Smooth muscle cell (in vitro differentiated cells): Measurements from ENCODE around the gene SCT. TPM values are rescaled to one million over a fixed set of nuclear protein-coding genes. Genes with fewer than 3 reads are reported as not detected.
"Not testable (repeated sequence)": the region's sequence is repeated elsewhere in the genome, so short reads cannot be mapped to it uniquely, and the experiment has no call there.

Experiments
- DNase-seq: peaks from one replicate; lab custom pipeline; 2025; ENCODE audit not compliant: unreplicated experiment; lab: John Stamatoyannopoulos, UW
- H2AFZ ChIP-seq: fragments of 200-600 bp; sonication (generic); 2 replicates; pipeline ENCODE4 v1.6.0; 2016; ENCODE audit warnings: antibody characterized with exemption, low read depth, mild to moderate bottlenecking
- H3F3A ChIP-seq: fragments of 200-600 bp; sonication (generic); 2 replicates; pipeline ENCODE4 v1.6.0; 2017; ENCODE audit warnings: antibody characterized with exemption, low read depth
- H3K27ac ChIP-seq: fragments of 200-600 bp; sonication (generic); 2 replicates; pipeline ENCODE4 v1.5.1; 2016; ENCODE audit warnings: low read depth, mild to moderate bottlenecking
- H3K27me3 ChIP-seq: fragments of 200-600 bp; sonication (generic); 2 replicates; pipeline ENCODE4 v1.6.1; 2016; ENCODE audit warnings: low read depth, mild to moderate bottlenecking
- H3K36me3 ChIP-seq: fragments of 200-600 bp; sonication (generic); 2 replicates; pipeline ENCODE4 v1.5.1; 2016; ENCODE audit warnings: low read depth
- H3K4me1 ChIP-seq: fragments of 200-600 bp; sonication (generic); 2 replicates; pipeline ENCODE4 v1.5.1; 2016; ENCODE audit warnings: low read depth
- H3K4me2 ChIP-seq: fragments of 200-600 bp; sonication (generic); 2 replicates; pipeline ENCODE4 v1.6.0; 2016; ENCODE audit warnings: mild to moderate bottlenecking
- H3K4me3 ChIP-seq: fragments of 200-600 bp; sonication (generic); 2 replicates; pipeline ENCODE4 v1.5.1; 2016; ENCODE audit warnings: mild to moderate bottlenecking
- H3K79me2 ChIP-seq: fragments of 200-600 bp; sonication (generic); 2 replicates; pipeline ENCODE4 v1.6.0; 2016; ENCODE audit warnings: low read depth, mild to moderate bottlenecking
- H3K9ac ChIP-seq: fragments of 200-600 bp; sonication (generic); 2 replicates; pipeline ENCODE4 v1.6.0; 2016; ENCODE audit warnings: low read depth
- H3K9me3 ChIP-seq: fragments of 200-600 bp; sonication (generic); replicated peaks from 2 replicates; pipeline ENCODE4 v1.5.1; 2016; ENCODE audit warnings: low read depth
- H4K20me1 ChIP-seq: fragments of 200-600 bp; sonication (generic); 2 replicates; pipeline ENCODE4 v1.6.0; 2016; ENCODE audit warnings: low read depth
- WGBS: methylation state at CpG from one replicate; pipeline ENCODE4 v1.1.7; 2016; ENCODE audit warnings: low lambda C conversion rate; 5-methylcytosine and 5-hydroxymethylcytosine counted together
- polyA plus RNA-seq: library from polyadenylated mRNA; unstranded; fragments of >200 nt; fragmentation: Nextera tagmentation; extraction: Ambion mirVana; gene quantifications from 2 replicates; pipeline ENCODE4 v1.2.1, GENCODE V29; 2016
- total RNA-seq: library from RNA; depleted of rRNA; stranded (reverse); fragments of >200 nt; gene quantifications from 2 replicates; pipeline ENCODE4 v1.2.3, GENCODE V29; 2014
- TF ChIP-seq, protein P1 (sequence below): fragments of 200-600 bp; sonication (generic); IDR thresholded peaks from 2 replicates; pipeline ENCODE4 v1.5.1; 2017; ENCODE audit warnings: borderline replicate concordance, mild to moderate bottlenecking, antibody characterized with exemption; ENCODE audit not compliant: insufficient read depth, poor library complexity, severe bottlenecking

The SCT gene
- total and polyA plus RNA-seq, 2 experiments from 2014 or later, result 1.4 TPM; not detected in 1

DNA sequence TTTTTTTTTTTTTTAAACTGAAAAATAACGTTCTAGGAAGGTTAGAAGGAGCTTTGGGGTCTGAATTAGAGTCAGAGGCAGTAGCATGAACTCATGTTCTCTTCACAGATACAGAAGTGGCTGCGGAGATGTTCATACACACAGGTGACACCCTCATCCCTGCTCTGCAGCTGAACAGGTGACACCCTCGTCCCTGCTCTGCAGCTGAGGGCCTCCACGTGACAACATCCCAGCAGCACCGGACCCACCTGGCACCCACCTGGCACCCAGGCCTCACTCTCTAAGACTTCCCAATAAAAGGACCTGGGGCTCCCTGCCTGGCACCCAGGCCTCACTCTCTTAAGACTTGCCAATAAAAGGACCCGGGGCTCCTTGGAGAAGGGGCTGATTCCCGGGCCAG, 29.9 kb upstream of the SCT start:
- TF ChIP-seq, protein P1, sequence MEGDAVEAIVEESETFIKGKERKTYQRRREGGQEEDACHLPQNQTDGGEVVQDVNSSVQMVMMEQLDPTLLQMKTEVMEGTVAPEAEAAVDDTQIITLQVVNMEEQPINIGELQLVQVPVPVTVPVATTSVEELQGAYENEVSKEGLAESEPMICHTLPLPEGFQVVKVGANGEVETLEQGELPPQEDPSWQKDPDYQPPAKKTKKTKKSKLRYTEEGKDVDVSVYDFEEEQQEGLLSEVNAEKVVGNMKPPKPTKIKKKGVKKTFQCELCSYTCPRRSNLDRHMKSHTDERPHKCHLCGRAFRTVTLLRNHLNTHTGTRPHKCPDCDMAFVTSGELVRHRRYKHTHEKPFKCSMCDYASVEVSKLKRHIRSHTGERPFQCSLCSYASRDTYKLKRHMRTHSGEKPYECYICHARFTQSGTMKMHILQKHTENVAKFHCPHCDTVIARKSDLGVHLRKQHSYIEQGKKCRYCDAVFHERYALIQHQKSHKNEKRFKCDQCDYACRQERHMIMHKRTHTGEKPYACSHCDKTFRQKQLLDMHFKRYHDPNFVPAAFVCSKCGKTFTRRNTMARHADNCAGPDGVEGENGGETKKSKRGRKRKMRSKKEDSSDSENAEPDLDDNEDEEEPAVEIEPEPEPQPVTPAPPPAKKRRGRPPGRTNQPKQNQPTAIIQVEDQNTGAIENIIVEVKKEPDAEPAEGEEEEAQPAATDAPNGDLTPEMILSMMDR, result no peak
- H3F3A ChIP-seq, result no peaks in the 10 kb centered on the region
- no peak overlapping the region for H3K27ac ChIP-seq
- no peak overlapping the region for H3K9ac ChIP-seq
- no peak overlapping the region for H3K4me3 ChIP-seq
- WGBS, result 92% methylated on average over 7 of the region's 7 CpGs
- H3K79me2 ChIP-seq, result no peaks in the 10 kb centered on the region
- H2AFZ ChIP-seq, result no peak overlapping the region
- no peaks in the 10 kb centered on the region for H3K4me1 ChIP-seq
- peaks cover 37% of the 10 kb centered on the region for H4K20me1 ChIP-seq
- H3K36me3 ChIP-seq, result no peaks in the 10 kb centered on the region
- no peaks in the 10 kb centered on the region for H3K9me3 ChIP-seq
- no peaks in the 10 kb centered on the region for H3K27me3 ChIP-seq
- no peak overlapping the region for H3K4me2 ChIP-seq
- DNase-seq, result no peak

- Histone ChIP-seq H3K36me3 (no peaks in the 10 kb centered on the region), H3K27me3 (no peaks in the 10 kb centered on the region), H3K9ac (no peak overlapping the region), H3K27ac (no peak overlapping the region), H3K4me3 (no peak overlapping the region), H4K20me1 (peaks cover 32% of the 10 kb centered on the region), H2AFZ (no peak overlapping the region), H3F3A (no peaks in the 10 kb centered on the region), H3K79me2 (no peaks in the 10 kb centered on the region), H3K4me2 (no peak overlapping the region), H3K4me1 (no peaks in the 10 kb centered on the region), H3K9me3 (no peaks in the 10 kb centered on the region)
- TF ChIP-seq, protein P1, result no peak
- DNase-seq, result no peak
- 97% methylated on average over 14 of the region's 14 CpGs for WGBS
Measured at GRCh38 chr11:656426-656825, 29.4 kb upstream of the SCT start.

DNA sequence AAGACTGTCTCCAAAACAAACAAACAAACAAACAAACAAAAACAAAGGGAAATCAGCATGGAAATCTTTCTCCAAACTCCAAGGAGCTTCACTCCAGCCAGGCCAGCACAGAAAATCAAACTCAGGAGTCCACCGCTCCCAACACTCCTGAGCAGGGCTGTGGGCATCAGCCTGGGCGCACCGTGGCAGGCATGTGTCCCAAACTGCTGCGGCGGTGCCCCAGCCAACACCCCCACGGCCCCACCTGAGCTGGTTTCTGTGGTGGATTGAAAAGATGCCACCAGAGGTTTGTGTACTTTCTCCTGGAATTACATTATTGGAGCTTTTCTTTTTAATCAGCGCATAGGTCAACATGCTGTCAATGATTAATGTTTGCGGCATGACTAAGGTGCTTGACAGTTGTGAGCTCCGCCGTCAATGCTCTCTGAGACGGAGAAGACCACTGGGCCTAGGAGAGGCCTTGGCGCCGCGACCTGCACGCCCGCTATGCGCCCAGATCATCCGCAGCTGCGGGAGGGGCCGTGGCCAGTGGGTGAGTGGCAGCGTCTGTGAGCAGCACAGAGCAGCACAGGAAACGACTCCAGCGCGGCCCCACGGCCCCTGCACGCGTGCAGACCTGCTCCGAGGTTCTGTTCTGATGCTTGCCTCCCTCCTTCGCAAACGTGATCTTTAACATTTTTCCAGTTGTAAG, 28.2 kb upstream of the SCT start:
- H3K27me3 ChIP-seq, result no peaks in the 10 kb centered on the region
- H3K4me2 ChIP-seq, result no peak overlapping the region
- no peak overlapping the region for H2AFZ ChIP-seq
- H3K9ac ChIP-seq, result no peak overlapping the region
- no peak overlapping the region for H3K4me3 ChIP-seq
- DNase-seq, result no peak
- TF ChIP-seq, protein P1, result no peak
- H3F3A ChIP-seq, result no peaks in the 10 kb centered on the region
- peaks cover 23% of the 10 kb centered on the region for H4K20me1 ChIP-seq
- WGBS, result 94% methylated on average over 30 of the region's 30 CpGs
- H3K36me3 ChIP-seq, result no peaks in the 10 kb centered on the region
- H3K9me3 ChIP-seq, result no peaks in the 10 kb centered on the region
- no peaks in the 10 kb centered on the region for H3K79me2 ChIP-seq
- H3K4me1 ChIP-seq, result no peaks in the 10 kb centered on the region
- no peak overlapping the region for H3K27ac ChIP-seq

DNA sequence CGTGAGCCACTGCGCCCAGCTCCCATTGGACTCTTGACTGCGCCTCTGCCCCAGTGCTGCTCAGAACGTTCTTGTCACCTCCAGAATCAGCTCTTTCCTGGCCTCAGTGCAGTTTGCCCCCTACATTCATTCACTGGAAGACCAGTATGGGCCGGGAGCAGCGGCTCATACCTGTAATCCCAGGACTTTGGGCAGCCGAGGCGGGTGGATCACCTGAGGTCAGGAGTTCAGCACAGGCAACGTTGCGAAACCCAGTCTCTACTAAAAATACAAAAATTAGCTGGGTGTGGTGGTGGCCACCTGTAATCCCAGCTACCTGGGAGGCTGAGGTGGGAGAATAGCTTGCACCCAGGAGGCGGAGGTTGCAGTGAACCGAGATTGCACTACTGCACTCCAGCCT, 27.5 kb upstream of the SCT start:
- H3K79me2 ChIP-seq, H3K4me3 ChIP-seq, H3K27me3 ChIP-seq, H3F3A ChIP-seq, H3K9ac ChIP-seq, H3K27ac ChIP-seq, DNase-seq, H2AFZ ChIP-seq, H3K4me2 ChIP-seq, H3K9me3 ChIP-seq, H3K4me1 ChIP-seq, H3K36me3 ChIP-seq: not testable (repeated sequence)
- 95% methylated on average over 12 of the region's 12 CpGs for WGBS
- H4K20me1 ChIP-seq, result peaks cover 20% of the 10 kb centered on the region
